GM18873 (cell line): ENCODE data around the gene CAPN14.

Experiments
- ATAC-seq: cut with Tn5 transposase; IDR thresholded peaks from one replicate; pipeline ENCODE4 v1.9.1; 2021; ENCODE audit warnings: mild to moderate bottlenecking, moderate library complexity, moderate number of reproducible peaks; ENCODE audit not compliant: unreplicated experiment, low FRiP score

Gene CAPN14, protein sequence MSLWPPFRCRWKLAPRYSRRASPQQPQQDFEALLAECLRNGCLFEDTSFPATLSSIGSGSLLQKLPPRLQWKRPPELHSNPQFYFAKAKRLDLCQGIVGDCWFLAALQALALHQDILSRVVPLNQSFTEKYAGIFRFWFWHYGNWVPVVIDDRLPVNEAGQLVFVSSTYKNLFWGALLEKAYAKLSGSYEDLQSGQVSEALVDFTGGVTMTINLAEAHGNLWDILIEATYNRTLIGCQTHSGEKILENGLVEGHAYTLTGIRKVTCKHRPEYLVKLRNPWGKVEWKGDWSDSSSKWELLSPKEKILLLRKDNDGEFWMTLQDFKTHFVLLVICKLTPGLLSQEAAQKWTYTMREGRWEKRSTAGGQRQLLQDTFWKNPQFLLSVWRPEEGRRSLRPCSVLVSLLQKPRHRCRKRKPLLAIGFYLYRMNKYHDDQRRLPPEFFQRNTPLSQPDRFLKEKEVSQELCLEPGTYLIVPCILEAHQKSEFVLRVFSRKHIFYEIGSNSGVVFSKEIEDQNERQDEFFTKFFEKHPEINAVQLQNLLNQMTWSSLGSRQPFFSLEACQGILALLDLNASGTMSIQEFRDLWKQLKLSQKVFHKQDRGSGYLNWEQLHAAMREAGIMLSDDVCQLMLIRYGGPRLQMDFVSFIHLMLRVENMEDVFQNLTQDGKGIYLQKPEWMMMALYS

DNA sequence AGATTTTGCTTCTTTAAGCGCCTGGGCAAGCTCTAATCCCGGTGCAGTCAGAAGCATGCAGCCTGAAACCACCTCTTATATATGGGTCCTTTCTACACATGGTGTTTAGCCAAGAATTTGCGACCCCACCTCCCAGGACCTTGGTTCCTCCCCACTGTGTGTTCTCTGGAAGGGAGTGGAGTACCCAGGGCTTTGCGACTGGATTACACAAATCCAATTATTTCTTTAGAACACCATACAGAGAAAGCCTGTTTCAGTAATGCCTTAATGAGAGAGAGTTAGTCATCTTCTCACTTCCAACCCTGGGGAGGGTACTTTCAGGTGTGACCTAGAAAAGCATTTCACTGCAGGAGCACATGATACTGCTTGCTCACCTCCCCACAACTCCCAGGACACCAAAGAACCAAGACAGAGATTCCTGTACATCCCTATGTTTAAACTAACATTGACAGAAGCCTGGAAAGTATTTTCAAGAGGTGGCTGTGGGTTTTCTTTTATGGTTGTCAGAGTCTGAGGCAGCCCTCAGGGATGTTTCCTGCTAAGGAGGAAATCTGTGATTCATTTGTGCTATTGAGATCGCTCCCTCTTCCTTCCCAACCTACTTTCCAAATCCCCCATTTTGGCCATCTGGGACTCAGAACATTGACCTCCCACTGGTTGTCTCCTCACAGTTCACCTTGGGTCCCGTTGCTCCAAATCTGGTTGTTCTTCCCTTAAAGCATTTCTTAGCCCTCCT, at the start of gene CAPN14:
Gene CAPN14 (minus strand): TSS at position 51 of the 736 bp plus-strand sequence. CDS start 12,068 bp downstream, outside the sequence.
- ATAC-seq: no peak

DNA sequence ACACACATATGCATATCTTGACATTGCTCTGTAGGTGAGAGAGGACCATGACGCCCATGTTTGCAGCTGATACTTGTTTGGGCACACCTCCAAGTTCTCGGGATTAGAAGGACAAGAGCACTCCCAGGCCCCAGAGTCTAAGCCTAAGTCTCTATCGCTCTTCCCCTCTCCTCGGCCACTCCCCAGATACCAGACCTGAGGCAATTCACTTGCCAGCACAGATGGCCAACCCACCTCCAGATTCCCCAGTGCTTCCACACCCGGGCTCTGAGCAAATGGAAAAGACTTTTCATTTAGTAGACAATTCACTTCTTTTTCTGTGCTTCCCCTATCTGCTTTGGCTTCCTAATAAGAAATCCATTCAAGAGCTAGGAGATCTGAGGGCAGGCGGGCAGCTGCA, 49.5 kb upstream of the CAPN14 start:
- ATAC-seq: no peak

DNA sequence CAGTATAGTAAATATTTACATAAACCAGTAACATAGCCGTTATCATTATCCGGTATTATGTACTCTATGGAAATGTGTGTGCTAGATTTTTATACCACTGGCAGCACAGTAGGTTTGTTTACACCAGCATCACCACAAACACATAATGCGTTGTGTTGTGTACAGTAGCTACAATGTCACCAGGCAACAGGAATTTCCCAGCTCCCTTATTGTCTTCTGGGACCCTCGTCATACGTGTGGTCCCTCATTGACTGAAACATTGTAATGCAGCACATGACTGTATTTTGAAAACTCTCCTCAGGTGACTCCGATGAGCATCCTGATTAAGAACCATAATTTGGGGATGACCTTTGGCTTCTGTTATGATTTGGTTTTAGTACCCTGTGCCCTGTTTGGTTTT, 47.9 kb upstream of the CAPN14 start:
- no peak for ATAC-seq

DNA sequence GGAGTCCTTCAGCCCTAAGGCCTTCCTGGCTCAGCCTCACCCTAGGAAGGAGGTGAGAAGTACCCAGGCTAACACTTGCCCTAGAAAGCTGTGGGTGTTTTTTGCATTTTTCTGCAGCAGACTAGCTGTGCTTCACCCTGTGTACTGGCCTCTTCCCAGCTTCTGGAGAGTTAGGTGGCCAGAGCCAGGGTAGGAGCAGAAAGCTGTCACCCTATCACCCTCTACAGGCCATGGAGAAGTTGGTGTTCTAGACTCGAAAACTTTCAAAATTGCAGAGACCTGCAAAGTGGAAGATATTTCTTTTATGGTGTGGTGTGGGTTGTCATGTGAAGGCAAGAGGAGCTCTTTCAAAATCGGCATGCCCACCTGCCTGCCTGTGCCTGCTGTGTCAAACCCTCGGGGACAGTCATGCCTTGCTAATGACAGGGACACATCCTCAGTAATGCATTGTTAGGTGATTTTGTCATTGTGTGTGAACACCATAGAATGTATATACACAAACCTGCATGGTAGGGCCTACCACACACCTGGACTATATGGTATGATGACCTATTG, 46.4 kb upstream of the CAPN14 start:
- no peak for ATAC-seq

DNA sequence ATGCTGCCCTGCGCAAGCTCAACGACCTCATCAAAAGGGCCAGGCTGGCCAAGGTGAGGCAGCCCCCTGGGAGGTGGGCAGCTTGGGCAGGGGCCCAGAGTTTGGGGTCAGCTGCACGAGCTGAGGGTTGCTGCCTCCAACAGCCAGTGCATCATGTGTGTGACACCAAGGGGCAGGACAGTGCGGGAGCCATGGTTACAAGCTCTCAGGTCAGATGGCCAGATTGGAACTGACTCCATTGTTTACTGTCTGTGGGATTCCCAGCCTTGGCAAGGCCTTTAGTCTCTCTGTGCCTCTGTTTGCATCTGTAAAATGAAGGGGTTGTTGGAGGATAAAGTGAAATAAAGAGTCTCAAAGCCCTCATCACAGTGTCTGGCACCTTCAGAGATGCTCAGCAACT, 43.6 kb upstream of the CAPN14 start:
- no peak for ATAC-seq

DNA sequence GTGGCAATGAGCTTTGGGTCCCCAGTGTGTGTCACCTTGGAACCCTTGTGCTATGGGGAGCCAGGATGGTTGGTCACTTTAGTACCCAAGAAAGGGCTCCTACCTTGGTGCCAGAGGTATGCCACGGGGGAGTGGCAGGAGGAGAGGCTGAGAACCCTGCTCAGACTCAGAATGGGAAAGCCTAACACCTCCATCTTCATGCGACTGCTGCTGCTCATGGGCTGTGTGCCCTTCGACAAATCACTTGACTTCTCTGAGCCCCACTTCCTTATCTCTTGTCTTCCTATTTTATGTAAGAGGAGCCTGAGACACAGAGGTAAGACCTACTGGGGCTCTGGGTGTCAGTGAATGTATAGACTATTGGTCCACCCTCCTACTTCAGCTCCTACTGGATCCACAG, 41.8 kb upstream of the CAPN14 start:
- ATAC-seq: no peak

DNA sequence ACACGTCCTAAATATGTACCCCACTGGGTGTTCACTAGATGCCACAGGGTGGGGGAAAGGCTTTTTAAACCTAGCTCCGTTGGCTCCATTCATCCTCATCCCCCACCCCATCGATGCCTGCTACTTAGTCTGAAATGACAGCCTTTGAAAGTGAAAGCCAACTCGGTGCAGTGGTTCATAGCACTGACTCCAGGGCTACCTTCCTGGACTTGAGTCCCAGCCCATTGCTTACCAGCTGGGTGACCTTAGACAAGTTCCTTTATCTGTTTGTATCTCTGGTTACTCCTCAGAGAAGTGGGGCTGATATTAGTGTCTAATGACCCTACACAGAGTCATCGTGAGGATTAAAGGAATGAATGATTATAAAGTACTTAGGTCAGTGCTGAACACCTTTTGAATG, 41.0 kb upstream of the CAPN14 start:
- no peak for ATAC-seq

DNA sequence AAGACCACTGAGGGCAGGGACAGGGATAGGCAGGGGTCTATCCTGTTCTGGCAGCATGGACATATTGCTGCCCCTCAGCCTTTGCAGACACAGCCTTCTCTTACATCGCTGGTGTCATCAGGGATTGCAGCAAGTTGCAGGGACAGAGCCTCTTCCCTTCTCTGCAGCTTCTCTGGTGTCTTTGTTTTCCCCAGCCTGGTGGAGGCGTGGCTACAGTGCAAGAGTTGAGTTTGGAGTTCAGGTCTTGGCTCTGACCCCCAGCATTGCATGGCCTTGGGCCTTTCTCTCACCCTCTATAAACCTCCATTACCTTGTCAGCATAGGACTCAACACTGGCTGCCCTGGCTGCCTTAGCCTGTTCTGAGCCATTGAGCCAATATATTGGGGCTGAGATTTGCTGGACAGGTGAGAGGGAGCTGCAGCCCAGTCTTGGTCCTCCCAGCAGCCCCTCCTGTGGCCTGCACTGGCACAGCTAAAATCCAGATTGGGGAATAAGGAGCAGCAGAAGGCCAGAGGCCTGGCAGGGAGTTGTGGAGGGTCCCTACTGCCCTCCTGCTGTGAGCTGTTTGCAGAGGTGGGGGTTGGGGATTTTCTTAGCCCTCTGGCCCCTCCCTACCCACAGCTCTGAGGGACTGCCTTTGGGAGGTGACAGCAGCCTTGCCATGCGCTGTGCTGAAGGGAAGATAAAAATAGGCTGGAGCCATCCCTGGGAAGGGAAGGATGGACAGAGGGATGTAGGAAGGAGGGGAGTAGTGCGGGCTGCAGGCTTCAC, 39.5 kb upstream of the CAPN14 start:
- no peak for ATAC-seq

DNA sequence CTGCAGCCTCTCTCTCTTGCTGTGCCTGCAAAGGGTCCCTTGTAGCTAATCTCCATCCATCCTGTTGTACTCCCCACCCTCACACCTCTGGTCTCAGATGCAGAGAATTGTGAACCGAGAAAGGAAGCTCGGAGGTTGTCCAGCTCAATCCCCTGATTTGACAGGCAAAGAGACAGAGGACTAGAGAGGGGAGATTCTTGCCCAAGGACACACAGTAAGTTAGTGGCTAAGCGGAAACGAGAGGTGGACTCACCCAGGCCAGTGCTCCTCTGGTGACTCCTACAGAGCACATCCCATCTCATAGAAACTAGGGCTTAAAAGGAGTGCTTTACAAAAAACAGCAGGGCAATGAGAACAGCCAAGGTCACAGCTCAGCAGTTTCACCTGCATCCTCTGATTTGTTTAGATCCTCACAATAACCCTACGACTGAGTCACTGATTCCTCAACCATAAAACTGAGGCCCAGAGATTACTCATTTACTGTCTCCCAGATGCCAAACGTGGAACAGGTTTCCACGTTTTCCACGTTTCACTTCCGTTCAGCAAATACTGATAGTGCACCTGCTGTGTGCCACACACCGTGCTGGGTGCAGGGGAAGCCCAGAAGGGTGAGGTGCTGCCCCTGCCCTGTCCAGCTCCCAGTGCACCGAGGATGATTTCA, 38.7 kb upstream of the CAPN14 start:
- peak; percentile 72 for ATAC-seq

DNA sequence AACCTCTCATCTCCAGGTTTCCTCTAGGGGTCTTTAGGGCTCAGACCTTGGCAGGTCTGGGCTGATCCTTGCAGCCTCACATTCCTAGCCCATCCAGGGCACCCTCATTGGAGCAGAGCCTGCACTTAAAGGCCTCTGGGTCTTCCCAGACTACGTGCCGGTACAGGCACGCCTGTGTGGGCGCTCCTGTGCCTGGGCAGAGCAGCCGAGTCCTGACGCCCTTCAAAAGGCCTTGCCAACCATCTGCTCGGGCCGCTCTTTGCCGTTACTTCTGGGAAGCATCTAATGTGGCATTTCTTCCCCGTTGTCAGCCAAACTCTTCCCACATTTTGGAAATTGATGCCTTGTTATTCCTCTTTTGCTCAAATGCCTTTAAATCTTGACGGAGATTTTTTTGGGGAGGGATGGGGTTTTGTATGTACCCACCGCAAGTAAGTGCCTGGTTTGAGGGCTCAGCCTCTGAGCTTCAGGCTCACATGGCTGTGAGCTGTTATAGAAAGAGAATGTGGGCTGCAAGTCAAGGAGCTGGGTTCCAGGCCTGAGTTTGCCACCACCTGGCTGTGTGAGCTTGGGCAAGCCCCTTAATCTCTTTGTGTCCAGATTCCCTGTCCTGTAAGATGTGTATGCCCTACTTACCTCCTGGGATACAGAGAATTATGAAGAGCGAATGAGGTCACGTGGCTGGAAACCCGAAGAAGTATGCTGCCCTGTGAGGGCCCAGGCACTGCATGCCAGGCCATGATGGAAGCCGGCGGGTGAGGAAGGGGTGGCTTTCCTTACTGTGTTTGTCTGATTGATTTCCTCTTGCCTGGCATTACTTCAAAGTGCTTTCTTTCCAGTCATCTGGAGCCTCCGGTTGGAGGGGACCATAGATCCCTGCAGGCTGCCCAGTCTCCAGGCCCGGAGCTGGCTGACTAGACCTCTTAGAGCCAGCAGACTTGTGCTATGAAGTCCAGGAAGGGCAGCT, 37.2 kb upstream of the CAPN14 start:
- no peak for ATAC-seq

DNA sequence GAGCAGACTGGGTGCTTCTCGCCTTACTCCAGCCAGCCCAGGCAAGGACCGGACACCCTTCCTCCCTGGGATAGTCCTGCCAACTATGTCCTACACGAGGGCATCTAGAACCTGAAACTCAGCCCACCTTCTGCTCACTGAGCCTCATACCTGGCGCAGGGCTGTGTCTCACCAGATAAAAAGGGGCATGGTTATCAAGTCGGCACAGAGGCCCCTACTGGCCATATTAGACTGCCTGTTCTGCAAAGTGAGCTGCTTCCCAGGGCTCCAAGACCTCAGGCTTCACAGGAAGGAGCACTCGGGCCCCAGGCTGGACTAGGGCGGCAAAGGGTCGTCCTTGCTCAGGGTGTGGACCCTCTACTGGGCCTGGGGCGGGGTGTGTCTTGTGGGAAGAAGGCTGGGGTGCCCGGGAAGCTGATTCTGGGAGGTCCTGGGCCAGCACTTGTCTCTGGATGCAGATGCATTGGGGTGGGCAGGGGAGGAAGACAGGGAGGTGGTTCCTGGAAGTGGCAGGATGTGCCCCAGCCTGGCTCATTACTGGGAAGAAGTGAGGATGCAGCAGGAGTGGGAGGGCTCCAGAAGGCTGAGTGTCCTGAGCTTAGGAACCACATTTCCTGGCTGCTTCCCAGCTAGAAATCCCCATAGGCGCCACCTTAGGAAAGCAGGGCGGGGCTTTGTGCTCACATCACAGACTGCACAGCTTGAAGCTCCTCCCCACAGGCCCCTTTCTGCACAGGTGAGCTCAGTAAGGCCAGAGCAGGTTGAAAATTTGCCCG, 36.2 kb upstream of the CAPN14 start:
- no peak for ATAC-seq

DNA sequence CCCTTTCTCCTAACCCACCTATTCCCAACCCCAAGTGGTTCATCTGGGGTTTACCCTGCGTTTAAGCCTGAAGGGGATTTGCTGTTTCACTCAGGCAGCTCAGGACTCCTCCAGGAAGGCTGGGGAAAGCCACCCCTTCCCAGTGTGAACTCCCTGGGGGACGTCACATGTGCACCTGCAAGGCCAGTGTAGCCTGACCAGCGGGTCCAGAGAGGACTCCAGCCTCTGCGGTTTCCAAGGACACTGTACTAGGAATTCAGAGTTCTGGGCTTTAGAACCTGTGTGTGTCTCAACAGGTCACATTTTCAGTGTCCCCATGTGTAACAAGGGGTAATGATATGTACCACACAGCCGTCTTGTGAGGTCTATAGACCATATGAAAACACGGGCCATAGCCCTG, 34.5 kb upstream of the CAPN14 start:
- ATAC-seq: no peak

DNA sequence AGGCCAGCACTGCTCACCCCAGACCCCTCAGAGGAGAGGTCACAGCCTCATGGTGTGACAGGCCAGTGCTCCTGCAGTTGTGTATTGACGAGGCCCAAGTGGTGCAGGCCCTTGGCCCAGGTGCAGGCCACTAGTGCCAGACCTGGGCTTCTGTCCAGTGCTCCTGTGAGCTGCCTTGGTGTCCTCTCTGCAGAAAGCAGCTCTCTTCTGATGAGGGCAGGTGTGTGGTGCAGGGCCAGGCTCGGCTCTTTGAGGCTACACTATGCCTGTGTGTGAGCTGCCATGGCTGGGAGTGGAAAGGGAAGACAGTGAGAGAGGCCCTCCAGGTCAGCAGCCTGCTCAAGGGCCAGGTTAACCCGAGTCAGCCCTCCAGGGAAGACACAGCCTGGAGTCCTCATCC, 33.7 kb upstream of the CAPN14 start:
- ATAC-seq: no peak

DNA sequence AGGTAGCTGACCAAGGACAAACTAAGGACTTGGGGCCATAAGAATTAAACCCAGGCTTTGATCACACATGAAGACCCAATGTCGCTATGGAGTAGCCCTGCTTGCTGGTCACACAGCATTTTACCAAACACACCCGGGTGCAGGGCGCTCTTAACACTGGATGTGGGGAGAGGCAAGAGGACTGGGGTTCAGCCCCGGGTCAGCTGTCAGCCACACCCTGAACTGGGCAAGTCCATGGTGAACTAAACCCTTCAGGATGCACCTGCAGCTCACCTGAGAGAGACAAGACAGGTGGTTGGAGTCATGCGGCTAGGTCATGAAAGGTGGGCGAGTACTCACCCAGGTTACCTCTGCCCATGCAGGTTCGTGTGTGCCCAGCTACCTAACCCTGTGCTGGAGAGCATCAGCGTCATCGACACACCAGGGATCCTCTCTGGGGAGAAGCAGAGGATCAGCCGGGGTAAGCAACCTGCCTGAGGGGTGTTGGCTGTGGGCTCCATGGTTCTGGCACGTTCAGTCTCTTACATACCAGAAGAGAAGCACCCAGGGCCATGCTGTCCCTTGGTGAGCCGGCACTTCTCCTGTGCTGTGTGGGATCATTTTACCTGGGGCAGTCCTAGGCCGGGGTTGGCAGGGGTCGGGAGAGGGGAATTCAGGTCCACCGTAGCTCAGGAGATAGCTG, 31.8 kb upstream of the CAPN14 start:
- no peak for ATAC-seq

DNA sequence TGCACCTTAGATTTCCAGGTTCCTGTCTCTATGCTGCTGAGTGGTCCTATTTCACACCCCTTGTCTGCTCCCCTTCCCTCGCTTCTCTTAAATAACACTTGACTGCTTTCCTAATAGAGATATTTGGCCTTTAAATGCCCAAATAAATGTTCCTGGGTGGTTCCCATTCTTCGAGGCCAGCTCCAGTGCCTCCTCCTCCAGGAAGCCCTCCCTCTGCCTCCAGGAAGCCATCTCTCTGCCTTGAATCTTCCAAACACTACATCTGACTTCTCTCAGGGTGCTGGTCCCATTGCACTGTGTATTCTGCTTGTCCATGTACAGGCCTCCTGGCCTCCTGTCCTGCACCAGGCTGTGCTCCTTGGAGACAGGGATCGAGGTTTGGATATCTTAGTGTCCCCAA, 30.8 kb upstream of the CAPN14 start:
- no peak for ATAC-seq

DNA sequence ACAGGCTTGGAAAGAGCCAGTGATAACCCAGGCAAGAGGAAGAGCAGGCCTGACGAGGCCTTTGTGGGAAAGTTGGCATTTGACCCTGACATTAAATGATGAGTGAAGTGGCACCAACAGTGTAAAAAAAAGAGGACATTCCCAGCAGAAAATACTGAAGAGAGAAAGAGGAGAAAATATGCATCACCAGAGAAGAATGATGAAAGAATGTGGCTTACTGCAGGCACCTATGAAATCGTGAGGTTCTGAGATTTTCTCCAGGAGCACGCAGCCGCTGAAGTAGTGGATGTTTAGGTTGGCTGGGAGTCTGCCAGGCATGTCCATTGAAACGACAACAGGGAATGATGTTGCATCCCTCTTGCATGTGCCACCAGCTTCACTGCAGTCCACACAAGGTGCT, 30.4 kb upstream of the CAPN14 start:
- ATAC-seq: no peak

DNA sequence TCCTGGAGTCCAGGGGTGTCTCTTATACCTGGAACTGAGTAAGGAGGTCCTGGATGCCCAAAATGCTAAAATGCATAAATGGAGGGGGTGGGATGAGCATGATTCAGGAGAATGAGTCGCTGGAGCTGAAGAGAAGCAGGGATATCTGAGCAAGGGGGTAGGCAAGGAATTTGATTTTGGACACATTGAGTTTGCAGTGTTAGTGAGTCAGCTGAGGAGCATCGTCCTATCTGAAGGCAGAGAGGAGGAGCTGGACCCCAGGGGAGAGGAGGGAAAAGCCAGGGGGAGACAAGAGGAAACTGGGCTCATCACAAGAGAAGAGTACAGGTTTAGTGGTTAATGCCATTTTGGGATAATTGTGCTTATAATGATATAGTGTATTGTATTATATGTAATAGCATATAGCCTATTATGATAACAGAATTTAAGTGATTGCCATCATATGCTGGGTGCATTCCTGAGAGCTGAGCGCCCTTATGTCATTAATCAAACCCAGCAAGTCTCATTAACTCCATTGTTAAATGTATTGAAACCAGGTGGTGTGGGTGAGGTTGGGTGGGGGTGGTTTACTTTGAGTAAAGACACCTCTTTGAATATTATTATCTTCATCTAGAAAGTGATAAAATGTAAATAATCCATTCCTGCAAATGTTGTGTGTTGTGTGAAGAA, 29.0 kb upstream of the CAPN14 start:
- no peak for ATAC-seq
